SK-N-SH treated with all-trans-retinoic acid at 6 μM for 48 hours (cell line): Measurements from ENCODE around the gene USH1G.

Experiments
- ATAC-seq: fragments of 200-7000 bp; cut with Tn5 transposase; 3 replicates; pipeline ENCODE4 v1.9.1; 2020; ENCODE audit warnings: mild to moderate bottlenecking, moderate library complexity
- BACH2 ChIP-seq: fragments of 250-450 bp; sonication (Bioruptor Pico); IDR thresholded peaks from 2 replicates; pipeline ENCODE4 v1.9.0; 2021; ENCODE audit warnings: mild to moderate bottlenecking, borderline replicate concordance
- CSDC2 ChIP-seq: fragments of 250-450 bp; sonication (Bioruptor Pico); IDR thresholded peaks from 2 replicates; pipeline ENCODE4 v1.5.0; 2020; ENCODE audit warnings: mild to moderate bottlenecking, moderate library complexity
- CSRNP3 ChIP-seq: fragments of 250-450 bp; sonication (Bioruptor Pico); IDR thresholded peaks from 2 replicates; pipeline ENCODE4 v1.5.1; 2021; ENCODE audit warnings: mild to moderate bottlenecking, moderate library complexity
- ESRRG ChIP-seq: fragments of 250-450 bp; sonication (Bioruptor Pico); IDR thresholded peaks from 2 replicates; pipeline ENCODE4 v1.6.1; 2021; ENCODE audit warnings: mild to moderate bottlenecking
- GLIS3 ChIP-seq: fragments of 250-450 bp; sonication (Bioruptor Pico); IDR thresholded peaks from 2 replicates; pipeline ENCODE4 v1.5.0; 2020; ENCODE audit warnings: mild to moderate bottlenecking, moderate library complexity
- ISL1 ChIP-seq: fragments of 250-450 bp; sonication (Bioruptor Pico); IDR thresholded peaks from 2 replicates; pipeline ENCODE4 v2.1.2; 2022; ENCODE audit warnings: mild to moderate bottlenecking, moderate library complexity
- OSR1 ChIP-seq: fragments of 250-450 bp; sonication (Bioruptor Pico); IDR thresholded peaks from 2 replicates; pipeline ENCODE4 v1.8.0; 2022; ENCODE audit warnings: moderate library complexity, mild to moderate bottlenecking, inconsistent platforms
- PATZ1 ChIP-seq: fragments of 250-450 bp; sonication (Bioruptor Pico); IDR thresholded peaks from 2 replicates; pipeline ENCODE4 v1.8.0; 2020; ENCODE audit warnings: mild to moderate bottlenecking, moderate library complexity, borderline replicate concordance
- PPARA ChIP-seq: fragments of 250-450 bp; sonication (Bioruptor Pico); IDR thresholded peaks from 2 replicates; pipeline ENCODE4 v1.5.0; 2020; ENCODE audit warnings: mild to moderate bottlenecking, borderline replicate concordance
- RARB ChIP-seq: fragments of 250-450 bp; sonication (Bioruptor Pico); IDR thresholded peaks from 2 replicates; pipeline ENCODE4 v1.8.0; 2021; ENCODE audit warnings: mild to moderate bottlenecking, moderate library complexity
- SNAI2 ChIP-seq: fragments of 250-450 bp; sonication (Bioruptor Pico); IDR thresholded peaks from 2 replicates; pipeline ENCODE4 v1.5.0; 2020; ENCODE audit warnings: mild to moderate bottlenecking, moderate library complexity
- TCF4 ChIP-seq: fragments of 250-450 bp; sonication (Bioruptor Pico); IDR thresholded peaks from 2 replicates; pipeline ENCODE4 v1.8.0; 2021; ENCODE audit warnings: mild to moderate bottlenecking, moderate library complexity, borderline replicate concordance
- TOX ChIP-seq: fragments of 250-450 bp; sonication (Bioruptor Pico); IDR thresholded peaks from 2 replicates; pipeline ENCODE4 v1.8.0; 2021; ENCODE audit warnings: mild to moderate bottlenecking, moderate library complexity, borderline replicate concordance
- ZC3H10 ChIP-seq: fragments of 250-450 bp; sonication (Bioruptor Pico); IDR thresholded peaks from 2 replicates; pipeline ENCODE4 v1.5.1; 2021; ENCODE audit warnings: mild to moderate bottlenecking, moderate library complexity
- ZFP3 ChIP-seq: fragments of 250-450 bp; sonication (Bioruptor Pico); IDR thresholded peaks from 2 replicates; pipeline ENCODE4 v1.5.0; 2020; ENCODE audit warnings: mild to moderate bottlenecking, moderate library complexity
- ZFP30 ChIP-seq: fragments of 450-650 bp; formaldehyde crosslinking; IDR thresholded peaks from 2 replicates; pipeline ENCODE4 v1.5.0; 2022; ENCODE audit warnings: mild to moderate bottlenecking, moderate library complexity
- ZNF70 ChIP-seq: fragments of 450-650 bp; formaldehyde crosslinking; IDR thresholded peaks from 2 replicates; pipeline ENCODE4 v1.5.0; 2020; ENCODE audit warnings: mild to moderate bottlenecking, moderate library complexity
- ZNF8 ChIP-seq: fragments of 450-650 bp; formaldehyde crosslinking; IDR thresholded peaks from 2 replicates; pipeline ENCODE4 v1.5.0; 2020; ENCODE audit warnings: mild to moderate bottlenecking, moderate library complexity
- TF ChIP-seq, protein P1 (sequence below): fragments of 250-450 bp; sonication (Bioruptor Pico); IDR thresholded peaks from 2 replicates; pipeline ENCODE4 v1.5.1; 2020; ENCODE audit warnings: low read depth, mild to moderate bottlenecking, moderate library complexity
- TF ChIP-seq, protein P2 (sequence below): fragments of 250-450 bp; sonication (Bioruptor Pico); IDR thresholded peaks from 2 replicates; pipeline ENCODE4 v1.8.0; 2021; ENCODE audit warnings: low read depth, mild to moderate bottlenecking, moderate library complexity, borderline replicate concordance
- TF ChIP-seq, protein P3 (sequence below): fragments of 250-450 bp; sonication (Bioruptor Pico); IDR thresholded peaks from 2 replicates; pipeline ENCODE4 v1.5.0; 2020; ENCODE audit warnings: mild to moderate bottlenecking, moderate library complexity

Gene USH1G

GRCh38 chr17:74922694-74923537 is at the start of gene USH1G:
Gene USH1G (minus strand): TSS chr17:74923255. CDS start chr17:74923073, 182 bp downstream.
- TF ChIP-seq TOX (CRISPR knock-in tag) (no peak), PATZ1 (CRISPR knock-in tag) (no peak), BACH2 (CRISPR knock-in tag) (no peak), CSRNP3 (CRISPR knock-in tag) (no peak), TCF4 (CRISPR knock-in tag) (no peak), SNAI2 (CRISPR knock-in tag) (no peak), CSDC2 (CRISPR knock-in tag) (no peak), ZNF70 (CRISPR knock-in tag) (no peak), RARB (CRISPR knock-in tag) (no peak), ISL1 (CRISPR knock-in tag) (no peak), ZC3H10 (CRISPR knock-in tag) (no peak), ESRRG (CRISPR knock-in tag) (no peak), OSR1 (CRISPR knock-in tag) (no peak), PPARA (no peak), GLIS3 (no peak), ZNF8 (CRISPR knock-in tag) (no peak)
- TF ChIP-seq, protein P1, sequence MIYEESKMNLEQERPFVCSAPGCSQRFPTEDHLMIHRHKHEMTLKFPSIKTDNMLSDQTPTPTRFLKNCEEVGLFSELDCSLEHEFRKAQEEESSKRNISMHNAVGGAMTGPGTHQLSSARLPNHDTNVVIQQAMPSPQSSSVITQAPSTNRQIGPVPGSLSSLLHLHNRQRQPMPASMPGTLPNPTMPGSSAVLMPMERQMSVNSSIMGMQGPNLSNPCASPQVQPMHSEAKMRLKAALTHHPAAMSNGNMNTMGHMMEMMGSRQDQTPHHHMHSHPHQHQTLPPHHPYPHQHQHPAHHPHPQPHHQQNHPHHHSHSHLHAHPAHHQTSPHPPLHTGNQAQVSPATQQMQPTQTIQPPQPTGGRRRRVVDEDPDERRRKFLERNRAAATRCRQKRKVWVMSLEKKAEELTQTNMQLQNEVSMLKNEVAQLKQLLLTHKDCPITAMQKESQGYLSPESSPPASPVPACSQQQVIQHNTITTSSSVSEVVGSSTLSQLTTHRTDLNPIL: no peak
- TF ChIP-seq, protein P2, sequence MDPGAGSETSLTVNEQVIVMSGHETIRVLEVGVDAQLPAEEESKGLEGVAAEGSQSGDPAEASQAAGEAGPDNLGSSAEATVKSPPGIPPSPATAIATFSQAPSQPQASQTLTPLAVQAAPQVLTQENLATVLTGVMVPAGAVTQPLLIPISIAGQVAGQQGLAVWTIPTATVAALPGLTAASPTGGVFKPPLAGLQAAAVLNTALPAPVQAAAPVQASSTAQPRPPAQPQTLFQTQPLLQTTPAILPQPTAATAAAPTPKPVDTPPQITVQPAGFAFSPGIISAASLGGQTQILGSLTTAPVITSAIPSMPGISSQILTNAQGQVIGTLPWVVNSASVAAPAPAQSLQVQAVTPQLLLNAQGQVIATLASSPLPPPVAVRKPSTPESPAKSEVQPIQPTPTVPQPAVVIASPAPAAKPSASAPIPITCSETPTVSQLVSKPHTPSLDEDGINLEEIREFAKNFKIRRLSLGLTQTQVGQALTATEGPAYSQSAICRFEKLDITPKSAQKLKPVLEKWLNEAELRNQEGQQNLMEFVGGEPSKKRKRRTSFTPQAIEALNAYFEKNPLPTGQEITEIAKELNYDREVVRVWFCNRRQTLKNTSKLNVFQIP (CRISPR knock-in tag): no peak
- peak; percentile 43 for ATAC-seq

- ATAC-seq: peak; percentile 70
- no peak for TF ChIP-seq BACH2 (CRISPR knock-in tag)
- TF ChIP-seq RARB (CRISPR knock-in tag): no peak
- no peak for TF ChIP-seq SNAI2 (CRISPR knock-in tag)
- TF ChIP-seq ZFP3: no peak
- TF ChIP-seq ZC3H10 (CRISPR knock-in tag): no peak
- no peak for TF ChIP-seq OSR1 (CRISPR knock-in tag)
- TF ChIP-seq, protein P2 (CRISPR knock-in tag): no peak
- no peak for TF ChIP-seq ZNF70 (CRISPR knock-in tag)
- TF ChIP-seq PATZ1 (CRISPR knock-in tag): no peak
- TF ChIP-seq ZNF8 (CRISPR knock-in tag): no peak
- no peak for TF ChIP-seq GLIS3
- TF ChIP-seq, protein P3, sequence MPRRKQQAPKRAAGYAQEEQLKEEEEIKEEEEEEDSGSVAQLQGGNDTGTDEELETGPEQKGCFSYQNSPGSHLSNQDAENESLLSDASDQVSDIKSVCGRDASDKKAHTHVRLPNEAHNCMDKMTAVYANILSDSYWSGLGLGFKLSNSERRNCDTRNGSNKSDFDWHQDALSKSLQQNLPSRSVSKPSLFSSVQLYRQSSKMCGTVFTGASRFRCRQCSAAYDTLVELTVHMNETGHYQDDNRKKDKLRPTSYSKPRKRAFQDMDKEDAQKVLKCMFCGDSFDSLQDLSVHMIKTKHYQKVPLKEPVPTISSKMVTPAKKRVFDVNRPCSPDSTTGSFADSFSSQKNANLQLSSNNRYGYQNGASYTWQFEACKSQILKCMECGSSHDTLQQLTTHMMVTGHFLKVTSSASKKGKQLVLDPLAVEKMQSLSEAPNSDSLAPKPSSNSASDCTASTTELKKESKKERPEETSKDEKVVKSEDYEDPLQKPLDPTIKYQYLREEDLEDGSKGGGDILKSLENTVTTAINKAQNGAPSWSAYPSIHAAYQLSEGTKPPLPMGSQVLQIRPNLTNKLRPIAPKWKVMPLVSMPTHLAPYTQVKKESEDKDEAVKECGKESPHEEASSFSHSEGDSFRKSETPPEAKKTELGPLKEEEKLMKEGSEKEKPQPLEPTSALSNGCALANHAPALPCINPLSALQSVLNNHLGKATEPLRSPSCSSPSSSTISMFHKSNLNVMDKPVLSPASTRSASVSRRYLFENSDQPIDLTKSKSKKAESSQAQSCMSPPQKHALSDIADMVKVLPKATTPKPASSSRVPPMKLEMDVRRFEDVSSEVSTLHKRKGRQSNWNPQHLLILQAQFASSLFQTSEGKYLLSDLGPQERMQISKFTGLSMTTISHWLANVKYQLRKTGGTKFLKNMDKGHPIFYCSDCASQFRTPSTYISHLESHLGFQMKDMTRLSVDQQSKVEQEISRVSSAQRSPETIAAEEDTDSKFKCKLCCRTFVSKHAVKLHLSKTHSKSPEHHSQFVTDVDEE: no peak
- no peak for TF ChIP-seq ISL1 (CRISPR knock-in tag)
- TF ChIP-seq CSRNP3 (CRISPR knock-in tag): no peak
- TF ChIP-seq CSDC2 (CRISPR knock-in tag): no peak
- no peak for TF ChIP-seq ESRRG (CRISPR knock-in tag)
- no peak for TF ChIP-seq PPARA
- TF ChIP-seq ZFP30 (CRISPR knock-in tag): no peak
- TF ChIP-seq TOX (CRISPR knock-in tag): no peak
These were observed 49.3 kb upstream of the USH1G start, which contains the start of gene HID1 for GRCh38 chr17:74972107-74972972. Gene HID1 (minus strand): TSS chr17:74972759. CDS start chr17:74972656, 103 bp downstream.
